Measurements from ENCODE around the gene HSD17B10. TPM values are rescaled to one million over a fixed set of nuclear protein-coding genes. Genes with fewer than 3 reads are reported as not detected.
A peak's percentile ranks its signal among the peaks of the same experiment; 100 is the strongest.

HSD17B10 gene
- total and polyA plus RNA-seq, 2 donors (not counting 1 experiment from before 2014, with no cell fraction given): 41.6 to 62.3 TPM

DNA sequence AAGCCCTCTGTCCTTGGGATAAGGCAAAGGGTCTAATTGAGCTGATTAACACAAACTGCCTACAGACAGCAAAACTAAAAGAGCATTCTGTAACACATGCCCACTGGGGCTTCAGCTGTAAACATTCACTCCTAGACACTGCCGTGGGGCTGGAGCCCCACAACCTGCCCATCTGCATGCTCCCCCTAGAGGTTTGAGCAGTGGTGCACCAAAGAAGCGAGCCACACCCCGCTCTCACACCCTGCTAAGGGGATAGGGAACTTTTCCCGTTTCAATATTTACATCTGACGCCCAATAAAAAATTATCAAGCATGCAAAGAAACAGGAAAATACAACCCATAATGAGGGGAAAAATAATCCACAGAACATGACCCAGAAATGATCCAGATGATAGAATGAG, 46.9 kb upstream of the HSD17B10 start:
- no peak overlapping the region for H2AFZ ChIP-seq (ENCODE audit: low read length)
- no peaks in the 10 kb centered on the region for H3K36me3 ChIP-seq (ENCODE audit: control insufficient read depth, insufficient read depth, low read length)
- no peak for DNase-seq (ENCODE audit: low read depth in 2 of 2)
- no peaks in the 10 kb centered on the region for H3K9me3 ChIP-seq (ENCODE audit: control insufficient read depth, insufficient read depth, low read depth, low read length)
- H4K20me1 ChIP-seq (ENCODE audit: control insufficient read depth, extremely low read depth, insufficient read depth, low read length): no peaks in the 10 kb centered on the region
- TF ChIP-seq, protein P1, sequence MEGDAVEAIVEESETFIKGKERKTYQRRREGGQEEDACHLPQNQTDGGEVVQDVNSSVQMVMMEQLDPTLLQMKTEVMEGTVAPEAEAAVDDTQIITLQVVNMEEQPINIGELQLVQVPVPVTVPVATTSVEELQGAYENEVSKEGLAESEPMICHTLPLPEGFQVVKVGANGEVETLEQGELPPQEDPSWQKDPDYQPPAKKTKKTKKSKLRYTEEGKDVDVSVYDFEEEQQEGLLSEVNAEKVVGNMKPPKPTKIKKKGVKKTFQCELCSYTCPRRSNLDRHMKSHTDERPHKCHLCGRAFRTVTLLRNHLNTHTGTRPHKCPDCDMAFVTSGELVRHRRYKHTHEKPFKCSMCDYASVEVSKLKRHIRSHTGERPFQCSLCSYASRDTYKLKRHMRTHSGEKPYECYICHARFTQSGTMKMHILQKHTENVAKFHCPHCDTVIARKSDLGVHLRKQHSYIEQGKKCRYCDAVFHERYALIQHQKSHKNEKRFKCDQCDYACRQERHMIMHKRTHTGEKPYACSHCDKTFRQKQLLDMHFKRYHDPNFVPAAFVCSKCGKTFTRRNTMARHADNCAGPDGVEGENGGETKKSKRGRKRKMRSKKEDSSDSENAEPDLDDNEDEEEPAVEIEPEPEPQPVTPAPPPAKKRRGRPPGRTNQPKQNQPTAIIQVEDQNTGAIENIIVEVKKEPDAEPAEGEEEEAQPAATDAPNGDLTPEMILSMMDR (conservative IDR thresholded peaks at IDR 0.05 in 1 of 2, IDR thresholded peaks at IDR 0.05 in 1 of 2; ENCODE audit: low read depth in 1 of 2, low read length in 2 of 2): peak; percentile 31 to 35
- no peak for TF ChIP-seq EZH2 (IDR thresholded peaks at IDR 0.05; ENCODE audit: low read length, missing control alignments)
- H3K4me1 ChIP-seq (ENCODE audit: control insufficient read depth, extremely low read depth, insufficient read depth, low read length): no peaks in the 10 kb centered on the region
- no peak overlapping the region for H3K27ac ChIP-seq (ENCODE audit: insufficient read depth, low read length)
- no peak overlapping the region for H3K4me2 ChIP-seq (ENCODE audit: extremely low read depth, insufficient read depth, low read length)
- no peak overlapping the region for H3K4me3 ChIP-seq (replicated peaks in 1 of 4; ENCODE audit: control extremely low read depth in 1 of 4, insufficient read depth in 1 of 4, low read depth in 3 of 4, low read length in 4 of 4)
- H3K79me2 ChIP-seq (ENCODE audit: control insufficient read depth, insufficient read depth, low read length): no peaks in the 10 kb centered on the region
- peaks cover 3% of the 10 kb centered on the region for H3K27me3 ChIP-seq (ENCODE audit: control insufficient read depth, insufficient read depth, low read length)
- no peak overlapping the region for H3K9ac ChIP-seq (ENCODE audit: insufficient read depth, low read length)

DNA sequence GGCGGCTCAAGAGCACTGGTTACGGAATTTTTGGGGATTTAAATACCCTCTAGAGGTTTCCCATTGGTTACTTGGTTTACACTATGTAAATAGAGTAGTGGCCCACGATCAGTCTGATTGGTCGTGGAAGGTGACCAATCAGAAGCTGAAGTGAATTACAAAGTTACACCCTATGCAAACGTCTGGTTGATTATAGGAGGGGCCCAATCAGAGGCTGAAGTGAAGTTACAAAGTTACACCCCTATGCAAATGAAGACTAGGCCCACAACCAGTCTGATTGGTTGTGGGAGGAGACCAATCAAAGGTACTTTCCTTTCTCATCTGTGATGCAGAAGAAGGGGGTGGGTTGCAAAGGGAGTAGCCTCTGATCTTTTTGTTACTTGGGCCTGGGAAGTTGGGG, 45.1 kb upstream of the HSD17B10 start:
- Histone ChIP-seq H2AFZ (ENCODE audit: low read length) (no peak overlapping the region), H3K27me3 (ENCODE audit: control insufficient read depth, insufficient read depth, low read length) (peaks cover 3% of the 10 kb centered on the region), H3K79me2 (ENCODE audit: control insufficient read depth, insufficient read depth, low read length) (no peaks in the 10 kb centered on the region), H3K27ac (ENCODE audit: insufficient read depth, low read length) (no peak overlapping the region), H3K4me3 (replicated peaks in 1 of 4; ENCODE audit: control extremely low read depth in 1 of 4, insufficient read depth in 1 of 4, low read depth in 3 of 4, low read length in 4 of 4) (no peak overlapping the region), H3K4me2 (ENCODE audit: extremely low read depth, insufficient read depth, low read length) (no peak overlapping the region), H3K9ac (ENCODE audit: insufficient read depth, low read length) (no peak overlapping the region), H3K4me1 (ENCODE audit: control insufficient read depth, extremely low read depth, insufficient read depth, low read length) (no peaks in the 10 kb centered on the region), H3K9me3 (ENCODE audit: control insufficient read depth, insufficient read depth, low read depth, low read length) (no peaks in the 10 kb centered on the region), H4K20me1 (ENCODE audit: control insufficient read depth, extremely low read depth, insufficient read depth, low read length) (no peaks in the 10 kb centered on the region), H3K36me3 (ENCODE audit: control insufficient read depth, insufficient read depth, low read length) (no peaks in the 10 kb centered on the region)
- TF ChIP-seq, protein P1 (conservative IDR thresholded peaks at IDR 0.05 in 1 of 2, IDR thresholded peaks at IDR 0.05 in 1 of 2; ENCODE audit: low read depth in 1 of 2, low read length in 2 of 2): no peak
- TF ChIP-seq EZH2 (IDR thresholded peaks at IDR 0.05; ENCODE audit: low read length, missing control alignments): no peak
- peak in 1 of 2 donors; percentile 28 for DNase-seq (ENCODE audit: low read depth in 2 of 2)

DNA sequence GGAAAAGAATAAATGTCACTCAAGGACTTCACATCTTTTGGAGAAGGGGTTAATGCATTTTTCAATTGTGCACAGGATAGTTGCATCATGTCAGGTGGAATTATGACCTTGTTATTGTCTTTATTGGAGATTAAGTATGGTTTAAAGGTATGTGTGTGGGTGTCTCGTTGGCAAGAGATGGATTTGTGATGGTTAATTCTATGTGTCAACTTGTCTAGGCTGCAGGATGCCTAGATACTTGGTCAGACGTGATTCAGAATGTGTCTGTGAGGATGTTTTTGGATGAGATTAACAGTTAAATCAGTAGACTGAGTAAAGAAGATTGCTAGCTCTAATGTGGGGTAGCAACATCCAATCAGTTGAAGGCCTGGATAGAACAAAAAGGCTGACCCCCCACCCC, 42.2 kb upstream of the HSD17B10 start:
- H2AFZ ChIP-seq (ENCODE audit: low read length): no peak overlapping the region
- peaks cover 3% of the 10 kb centered on the region for H3K27me3 ChIP-seq (ENCODE audit: control insufficient read depth, insufficient read depth, low read length)
- H3K9ac ChIP-seq (ENCODE audit: insufficient read depth, low read length): no peak overlapping the region
- no peak overlapping the region for H3K27ac ChIP-seq (ENCODE audit: insufficient read depth, low read length)
- DNase-seq (ENCODE audit: low read depth in 2 of 2): peak in 1 of 2 donors; percentile 88
- H3K79me2 ChIP-seq (ENCODE audit: control insufficient read depth, insufficient read depth, low read length): no peaks in the 10 kb centered on the region
- TF ChIP-seq, protein P1 (conservative IDR thresholded peaks at IDR 0.05 in 1 of 2, IDR thresholded peaks at IDR 0.05 in 1 of 2; ENCODE audit: low read depth in 1 of 2, low read length in 2 of 2): no peak
- TF ChIP-seq EZH2 (IDR thresholded peaks at IDR 0.05; ENCODE audit: low read length, missing control alignments): no peak
- no peaks in the 10 kb centered on the region for H3K4me1 ChIP-seq (ENCODE audit: control insufficient read depth, extremely low read depth, insufficient read depth, low read length)
- no peaks in the 10 kb centered on the region for H4K20me1 ChIP-seq (ENCODE audit: control insufficient read depth, extremely low read depth, insufficient read depth, low read length)
- H3K9me3 ChIP-seq (ENCODE audit: control insufficient read depth, insufficient read depth, low read depth, low read length): no peaks in the 10 kb centered on the region
- no peak overlapping the region for H3K4me2 ChIP-seq (ENCODE audit: extremely low read depth, insufficient read depth, low read length)
- no peaks in the 10 kb centered on the region for H3K36me3 ChIP-seq (ENCODE audit: control insufficient read depth, insufficient read depth, low read length)
- H3K4me3 ChIP-seq (replicated peaks in 1 of 4; ENCODE audit: control extremely low read depth in 1 of 4, insufficient read depth in 1 of 4, low read depth in 3 of 4, low read length in 4 of 4): no peak overlapping the region
